Stimulated activated CD8-positive, alpha-beta memory T cell treated with anti-CD3 and anti-CD28 coated beads, Interleukin-12 subunit alpha, Interleukin-12 subunit beta, amount 100 ng/mL, for 1 hour (primary cell): ENCODE measurements around the gene FAM117A.
"Not testable (repeated sequence)": the region's sequence is repeated elsewhere in the genome, so short reads cannot be mapped to it uniquely, and the experiment has no call there.

ENCODE experiments used
- DNase-seq: peaks from one replicate; pipeline ENCODE4 v3.0.0-alpha.2; 2020; ENCODE audit warnings: low read depth

Gene FAM117A

DNA sequence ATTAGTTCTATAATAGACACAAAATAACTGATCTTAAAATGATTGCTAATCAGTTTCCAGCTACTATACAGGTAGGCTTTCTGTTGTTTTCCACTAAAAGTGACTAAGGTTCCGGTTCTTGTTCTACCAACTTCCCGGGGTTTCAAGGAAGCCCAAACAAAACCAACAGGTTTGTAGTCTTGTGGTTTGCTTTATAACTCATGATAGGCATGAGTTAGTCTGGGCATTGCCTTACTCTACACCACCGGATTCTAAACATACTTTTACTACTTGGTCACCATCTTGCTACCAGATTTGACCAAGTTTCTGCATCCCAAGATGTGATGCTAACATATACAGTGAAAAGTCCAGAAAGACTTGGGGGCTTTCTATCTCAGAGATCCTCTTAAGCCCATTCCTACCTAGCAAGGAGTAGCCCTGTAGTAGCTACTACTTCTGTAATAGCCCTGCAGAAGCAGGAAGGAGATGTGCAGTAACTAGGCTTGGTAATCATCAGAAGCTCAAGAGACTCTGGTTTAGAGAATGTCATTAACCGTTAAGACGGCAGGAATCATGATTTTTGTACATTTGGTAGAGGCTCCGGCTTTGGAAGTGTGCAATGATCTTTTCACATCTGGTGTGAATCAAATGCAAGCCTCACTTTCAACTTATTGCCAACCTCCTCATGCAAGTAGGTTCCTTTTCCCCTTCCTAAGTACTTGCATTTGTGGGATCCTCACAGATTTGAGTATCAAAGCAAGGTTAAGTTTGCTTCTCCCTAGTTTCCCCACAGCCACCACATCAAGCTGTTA lies 1.6 kb downstream of the FAM117A start:
- no peak for DNase-seq

DNA sequence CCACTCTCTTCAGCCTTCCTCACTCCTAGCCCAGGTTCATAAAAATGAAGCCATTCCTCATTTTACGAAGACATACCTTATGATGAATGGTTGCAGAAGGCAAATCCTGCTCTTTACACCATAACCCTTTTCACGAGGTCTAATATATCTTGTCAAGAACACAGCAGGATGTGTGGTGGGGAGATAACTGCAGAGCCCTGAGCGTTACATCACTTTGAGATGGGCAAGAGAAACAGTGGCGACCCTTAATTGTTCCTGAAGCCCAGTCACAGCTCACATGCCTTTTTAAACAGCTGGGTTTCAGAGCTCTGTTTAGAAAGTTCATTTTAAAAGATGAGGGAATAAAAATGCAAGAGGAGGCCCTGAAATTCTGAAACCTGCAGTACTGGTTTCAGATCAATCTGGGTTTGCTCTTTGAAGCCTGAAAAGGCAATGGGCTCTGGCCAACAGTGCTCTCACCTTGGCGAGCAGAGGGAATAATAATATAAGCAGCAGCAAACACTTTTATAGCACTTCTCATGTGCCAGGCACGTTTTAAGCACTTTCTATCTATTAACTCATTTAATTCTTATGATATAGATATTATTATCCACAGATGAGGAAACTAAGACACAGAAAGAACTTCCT lies 2.9 kb downstream of the FAM117A start:
- no peak for DNase-seq

DNA sequence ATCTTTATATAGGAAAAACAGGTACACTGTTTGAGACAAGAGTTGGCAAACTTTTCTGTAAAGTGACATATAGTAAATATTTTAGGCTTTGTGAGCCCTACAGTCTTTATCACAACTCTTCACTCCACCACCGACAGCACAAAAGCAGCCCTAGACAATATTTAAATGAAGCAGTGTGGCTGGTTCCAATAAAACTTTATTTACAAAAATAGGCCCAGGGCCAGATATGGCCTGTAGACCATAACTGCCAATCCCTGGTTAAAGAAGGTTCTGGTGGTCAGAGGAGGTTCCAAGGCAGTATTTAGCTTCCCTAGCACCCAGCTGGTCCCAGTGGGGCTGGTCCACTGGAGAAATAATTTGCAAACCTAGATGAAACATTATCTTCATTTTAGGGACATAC lies 3.6 kb downstream of the FAM117A start:
- DNase-seq, result no peak

DNA sequence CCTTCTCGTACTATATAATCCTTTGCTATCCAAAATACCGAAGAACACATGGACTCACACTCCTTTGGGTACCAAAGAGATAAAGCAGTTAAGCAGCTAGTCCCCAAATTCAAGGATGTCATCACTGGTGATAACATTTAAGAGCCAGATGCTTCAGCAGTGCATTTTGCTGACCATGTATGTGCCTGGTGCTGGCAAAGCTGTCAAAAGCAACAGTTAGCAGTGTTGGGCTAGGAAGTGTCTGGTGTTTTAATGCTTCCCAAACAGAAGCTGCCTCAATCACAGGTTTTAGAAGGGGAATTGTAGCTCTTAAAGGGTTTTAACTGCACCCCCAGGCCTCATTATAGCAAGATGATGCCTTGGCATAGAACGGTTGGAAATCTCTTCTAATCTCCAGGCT lies 4.7 kb downstream of the FAM117A start:
- DNase-seq, result no peak

DNA sequence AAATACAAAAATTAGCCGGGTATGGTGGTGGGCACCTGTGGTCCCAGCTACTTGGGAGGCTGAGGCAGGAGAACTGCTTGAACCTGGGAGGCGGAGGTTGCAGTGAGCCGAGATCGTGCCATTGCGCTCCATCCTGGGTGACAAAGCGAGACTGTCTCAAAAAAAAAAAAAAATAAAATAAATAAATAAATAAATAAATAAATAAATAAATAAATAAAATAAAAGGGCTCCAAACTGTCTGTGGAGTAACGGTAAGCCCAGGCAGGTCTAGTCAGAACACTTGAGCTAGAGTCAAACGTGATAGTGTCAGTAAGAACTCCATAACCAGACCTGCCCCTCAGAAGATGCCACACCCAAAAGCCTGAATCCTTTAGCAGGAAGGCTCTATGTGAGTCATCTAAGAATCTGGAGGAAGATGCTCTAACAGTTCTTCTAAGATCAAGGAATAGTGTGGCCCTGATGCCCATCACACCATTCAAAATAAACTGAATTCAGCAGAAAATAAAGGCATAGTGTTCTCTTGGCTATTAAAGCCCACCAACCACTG lies 5.4 kb downstream of the FAM117A start:
- not testable (repeated sequence) for DNase-seq

DNA sequence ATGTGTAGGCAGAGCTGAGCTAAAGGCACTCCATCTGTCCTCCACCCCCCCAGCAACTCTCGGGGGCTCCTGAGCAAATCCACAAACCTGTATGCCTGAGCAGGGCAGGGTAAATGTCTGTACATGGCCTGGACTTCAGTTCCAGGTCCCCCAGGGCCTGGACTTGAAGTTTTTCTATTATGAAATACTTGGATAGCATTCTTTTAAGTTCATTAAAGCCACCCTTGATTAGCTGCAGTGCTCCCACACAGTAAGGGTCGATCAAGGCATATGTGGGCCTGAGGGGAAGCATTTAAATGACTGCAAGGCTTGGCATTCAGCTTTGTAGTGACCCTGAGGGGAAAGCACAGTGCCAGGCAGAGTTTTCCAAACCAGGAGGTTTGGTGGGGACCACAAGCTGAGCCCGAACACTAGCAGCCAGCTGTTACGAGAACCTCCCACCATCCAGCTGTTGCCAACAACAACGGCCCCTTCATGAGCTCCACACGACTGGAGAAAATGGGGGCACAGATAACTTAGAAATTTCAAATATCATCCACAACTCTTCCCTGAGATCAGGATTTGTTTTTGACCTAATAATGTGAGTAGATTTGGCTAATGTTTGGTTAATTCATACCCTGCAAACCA lies 6.7 kb downstream of the FAM117A start:
- DNase-seq, result no peak

DNA sequence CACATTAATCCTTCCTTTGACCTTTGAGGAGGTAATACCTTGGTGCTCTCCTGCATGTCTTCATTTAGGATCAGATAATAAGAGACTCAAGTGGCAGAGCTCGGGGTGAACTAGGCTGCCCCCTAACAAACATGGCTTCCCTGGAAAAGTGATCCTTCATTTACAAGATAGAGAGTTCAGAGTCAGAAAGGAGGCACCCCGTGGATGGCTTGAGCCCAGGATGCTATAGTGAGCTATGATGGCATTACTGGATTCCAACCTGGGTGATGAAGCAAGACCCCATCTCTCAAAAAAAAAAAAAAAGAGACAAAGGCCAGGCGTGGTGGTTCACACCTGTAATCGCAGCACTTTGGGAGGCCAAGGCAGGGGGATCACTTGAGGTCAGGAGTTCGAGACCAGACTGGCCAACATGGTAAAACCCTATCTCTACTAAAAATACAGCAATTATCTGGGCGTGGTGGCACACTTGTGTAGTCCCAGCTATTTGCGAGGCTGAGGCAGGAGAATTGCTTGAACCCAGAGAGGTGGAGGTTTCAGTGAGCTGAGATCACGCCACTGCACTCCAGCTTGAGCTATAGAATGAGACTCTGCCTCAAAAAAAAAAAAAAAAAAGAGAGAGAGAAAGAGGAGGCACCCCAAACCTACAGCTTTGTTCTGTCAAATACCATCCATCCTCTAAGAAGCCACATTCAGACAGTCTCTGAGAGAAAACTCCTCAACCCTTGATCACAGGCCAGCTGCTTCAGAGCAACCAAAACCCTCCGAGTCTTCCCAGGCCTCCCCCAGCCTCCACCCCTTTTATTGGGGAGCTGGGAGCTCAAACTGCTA lies 7.4 kb downstream of the FAM117A start:
- no peak for DNase-seq

DNA sequence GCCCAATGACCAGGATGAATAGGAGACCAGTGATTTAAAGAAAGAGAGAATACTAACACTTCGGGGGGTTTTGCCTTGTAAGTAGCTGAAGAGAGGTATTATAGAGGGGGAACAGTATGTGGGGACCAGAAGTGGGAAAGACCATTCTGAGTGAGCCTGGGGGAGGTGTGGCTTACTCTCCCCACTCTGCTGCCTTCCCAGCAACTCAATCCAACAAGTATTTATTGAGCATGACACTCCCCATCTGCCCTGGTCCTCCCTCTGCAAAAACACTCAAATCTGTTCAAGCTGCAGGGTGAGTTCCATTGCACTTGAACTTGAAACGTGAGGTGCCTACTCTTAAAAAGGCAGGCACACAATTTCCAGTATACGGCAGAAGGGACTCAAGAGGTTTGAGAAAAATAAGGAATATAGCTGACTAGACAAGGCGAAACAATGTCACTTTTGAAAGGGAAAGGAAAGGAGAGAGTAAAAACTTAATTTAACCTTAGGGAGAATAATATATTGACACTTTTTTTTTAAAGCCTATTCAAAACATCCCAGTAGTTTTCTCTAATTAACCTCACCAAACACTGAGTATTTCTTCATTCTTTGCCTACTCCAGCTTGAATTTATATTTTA lies 8.2 kb downstream of the FAM117A start:
- DNase-seq, result no peak

DNA sequence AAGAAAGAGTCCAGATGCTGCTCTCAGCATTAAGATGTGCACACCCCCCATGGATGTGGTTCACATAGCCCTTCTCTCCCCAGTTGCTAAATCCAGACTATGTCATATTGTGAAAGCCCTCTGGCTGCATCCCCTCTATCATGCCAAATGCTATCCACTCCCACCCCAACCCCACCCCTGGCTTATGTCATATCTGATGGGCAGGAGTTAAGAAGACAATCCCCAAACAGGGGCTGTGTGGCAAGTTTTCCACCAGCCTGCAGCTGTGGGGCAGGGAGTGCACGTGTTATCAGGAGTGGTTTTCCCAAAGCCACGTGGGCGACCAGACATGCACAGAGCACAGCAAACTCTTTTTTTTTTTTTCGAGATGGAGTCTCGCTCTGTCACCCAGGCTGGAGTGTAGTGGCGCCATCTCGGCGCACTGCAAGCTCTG lies 10.0 kb downstream of the FAM117A start:
- no peak for DNase-seq

DNA sequence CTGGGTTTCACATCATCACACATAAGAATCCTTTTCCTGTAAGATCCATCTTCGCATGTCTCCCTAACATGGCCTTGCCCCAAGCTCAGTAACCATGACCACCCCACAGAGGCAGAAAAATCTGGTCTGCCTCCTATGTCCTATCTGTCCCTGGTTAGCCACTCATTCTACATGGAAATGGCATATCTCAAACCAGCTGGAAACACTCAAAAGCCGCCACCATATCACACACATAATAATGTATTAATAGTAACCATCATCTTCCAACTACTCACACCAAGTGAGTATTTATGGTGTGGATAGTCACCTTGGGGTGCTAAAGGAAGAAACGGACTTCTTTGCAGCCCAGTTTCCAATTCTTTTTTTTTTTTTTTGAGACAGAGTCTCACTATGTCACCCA lies 11.4 kb downstream of the FAM117A start:
- DNase-seq, result no peak

DNA sequence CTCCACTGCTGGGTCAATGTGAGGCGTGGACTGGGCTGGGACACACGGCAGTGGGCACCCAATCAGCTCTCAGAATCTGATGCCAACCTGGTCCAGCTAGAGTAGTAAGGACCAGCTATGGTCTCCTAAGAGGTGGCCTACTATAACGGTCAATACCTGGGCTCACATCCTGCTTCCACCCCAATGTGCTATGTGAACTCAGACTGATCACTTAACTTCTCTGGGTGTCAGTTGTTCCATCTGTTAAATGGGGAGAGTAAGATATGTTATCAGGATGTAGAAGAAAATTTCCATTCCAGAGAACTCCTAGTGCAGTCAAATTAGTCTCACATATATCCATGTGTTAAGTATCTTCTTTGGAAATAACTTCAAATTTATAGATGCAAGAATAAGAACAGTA lies 14.2 kb downstream of the FAM117A start:
- no peak for DNase-seq

DNA sequence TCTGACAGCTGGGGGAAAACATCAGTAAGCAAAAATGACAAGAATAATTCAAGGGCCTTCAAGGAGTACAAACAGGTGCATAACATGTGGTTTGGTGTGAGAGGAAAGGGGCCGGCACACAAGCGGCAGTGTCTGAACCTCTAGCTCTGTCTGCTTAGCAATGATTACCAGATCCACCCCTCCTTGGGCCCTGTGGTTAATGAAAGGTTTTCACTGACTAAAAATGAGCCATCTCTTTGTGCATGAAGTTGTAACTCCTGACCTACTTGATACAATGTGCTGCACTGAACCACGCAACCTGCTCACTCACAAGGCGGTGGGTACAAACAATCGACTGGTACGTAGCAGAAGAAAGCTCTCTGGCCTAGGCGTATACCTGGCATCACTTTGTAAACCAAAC lies 15.1 kb downstream of the FAM117A start:
- DNase-seq, result no peak

DNA sequence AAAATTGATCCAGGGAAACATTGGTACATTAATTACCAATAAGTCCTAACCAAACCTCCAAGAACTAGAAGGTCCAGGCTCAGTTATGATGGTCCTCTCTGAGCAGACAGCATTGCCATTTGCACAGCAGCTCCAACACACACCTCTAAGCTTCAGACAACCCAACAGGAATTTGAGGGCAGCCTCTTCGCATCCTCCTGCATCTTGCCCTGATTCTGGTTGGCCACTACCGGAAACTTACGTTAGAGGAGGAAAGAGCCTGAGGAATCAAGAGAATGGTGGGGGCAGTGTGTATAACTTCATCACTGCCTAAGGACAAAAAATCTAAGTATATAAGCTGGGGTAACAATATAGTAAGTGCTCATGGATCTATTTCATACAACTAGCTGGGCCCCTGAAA lies 15.7 kb downstream of the FAM117A start:
- DNase-seq, result no peak

DNA sequence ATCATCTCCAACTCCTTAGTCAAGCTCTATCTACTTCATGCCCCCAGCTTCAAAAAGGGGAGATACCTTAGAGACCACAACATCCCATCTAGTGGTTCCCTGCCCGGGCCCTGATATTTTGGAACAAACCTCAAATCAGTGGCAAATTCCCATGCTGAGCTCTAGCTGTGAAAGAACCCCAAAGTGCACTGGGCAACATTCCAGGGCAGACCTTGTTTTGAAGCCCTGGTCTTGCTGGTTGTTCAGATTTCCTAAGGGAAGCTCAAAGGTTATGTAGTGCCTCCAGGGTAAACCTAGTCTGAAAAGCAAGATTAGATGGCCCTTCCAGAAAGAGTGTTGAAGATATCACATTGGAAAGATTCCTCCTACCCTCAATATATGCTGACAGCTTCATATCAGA lies 16.3 kb downstream of the FAM117A start:
- no peak for DNase-seq

DNA sequence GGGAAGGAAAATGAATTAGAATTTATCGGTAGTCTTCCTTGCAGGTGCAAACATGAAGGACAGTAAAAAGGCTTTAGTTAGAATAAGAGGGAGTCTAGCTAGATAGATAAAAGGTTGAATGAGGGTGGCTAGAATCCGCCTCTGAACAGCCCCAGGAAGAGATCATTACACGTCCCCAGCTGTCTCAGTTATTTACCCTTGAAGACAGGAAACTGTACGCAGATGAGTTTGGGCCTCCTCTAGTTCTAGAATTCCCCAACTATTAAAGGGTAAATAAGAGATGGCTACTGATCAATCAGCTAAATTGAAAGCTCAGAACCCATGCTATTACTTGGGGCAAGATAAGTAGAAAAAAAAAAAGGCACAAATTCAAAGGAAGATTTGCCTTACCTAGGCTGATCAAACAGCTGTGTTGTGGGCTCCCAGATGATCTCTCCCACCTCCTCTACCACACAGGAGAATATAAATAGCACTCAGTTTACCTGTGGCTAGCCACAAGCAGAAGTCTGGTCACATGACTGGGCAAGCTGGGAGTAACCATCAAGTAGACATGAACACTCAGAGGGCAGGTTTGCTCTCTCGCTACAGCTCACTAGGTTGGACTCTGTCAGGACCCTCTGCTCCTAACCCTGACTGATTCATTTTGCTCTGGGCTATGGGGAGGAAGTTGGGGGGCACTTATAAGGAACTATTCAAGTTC lies 17.0 kb downstream of the FAM117A start:
- no peak for DNase-seq

DNA sequence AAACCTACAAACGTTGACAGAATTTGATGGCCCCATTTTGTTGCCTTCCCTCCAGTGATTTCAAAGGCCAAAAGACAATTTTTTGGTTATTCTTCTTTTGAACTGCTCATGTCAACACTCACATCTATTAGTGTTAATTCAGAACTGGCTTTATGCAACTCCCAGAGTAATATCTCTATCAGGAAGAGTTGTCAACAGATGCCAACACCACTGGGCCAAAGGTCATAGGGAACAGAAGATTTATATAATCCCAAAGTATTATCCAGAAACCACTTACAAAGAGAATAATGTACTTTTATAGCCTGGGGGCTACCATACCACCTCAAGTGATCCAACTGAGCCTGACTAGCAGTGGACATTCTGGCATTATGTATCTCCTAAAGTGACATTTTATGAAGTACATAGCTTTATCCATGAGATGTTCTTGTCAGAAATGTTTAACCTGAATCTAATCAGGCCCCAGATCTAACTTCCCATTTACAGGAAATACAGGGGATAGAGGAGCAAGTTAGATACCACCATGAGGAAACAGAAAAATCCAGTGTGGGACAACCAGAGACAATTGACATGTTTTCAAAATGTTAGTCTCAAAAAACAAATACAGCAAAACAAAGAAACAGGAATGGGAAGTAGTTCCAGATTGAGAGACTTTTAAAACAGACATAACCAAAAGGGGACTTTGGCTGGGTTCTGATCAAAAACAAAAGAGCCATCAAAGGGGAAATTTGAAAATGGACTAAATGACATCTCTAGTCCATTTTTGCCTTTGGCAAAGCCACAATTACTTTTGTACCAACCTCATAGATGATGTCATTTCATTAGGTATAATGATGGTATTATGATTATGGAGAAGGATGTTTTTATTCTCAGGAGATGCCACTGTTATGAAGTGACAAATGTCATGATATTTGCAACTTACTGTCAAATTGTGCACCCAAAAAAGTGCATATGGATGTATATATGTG lies 18.5 kb downstream of the FAM117A start:
- no peak for DNase-seq

DNA sequence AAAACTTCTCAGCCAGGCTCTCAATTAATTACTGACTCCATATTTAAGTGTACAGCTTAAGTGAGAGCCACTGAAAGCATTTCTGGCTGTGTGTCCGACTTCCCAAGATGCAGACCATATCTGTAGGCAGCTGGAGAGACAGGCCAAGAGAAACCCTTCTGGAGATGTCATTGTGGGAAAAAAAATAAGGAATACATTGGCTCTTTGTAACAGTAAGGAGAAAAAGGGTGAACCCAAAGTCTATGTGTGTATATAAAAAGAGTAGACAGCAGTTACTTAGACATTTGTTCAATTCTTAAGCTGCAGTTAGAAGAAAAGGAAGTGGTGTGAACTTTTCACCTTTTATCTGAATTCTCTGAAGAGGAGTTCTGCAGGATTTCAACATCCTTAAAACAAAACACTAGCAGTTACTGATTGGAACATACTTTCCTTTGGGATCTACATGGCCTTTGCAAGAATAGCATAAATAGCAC lies 21.7 kb downstream of the FAM117A start:
- no peak for DNase-seq

DNA sequence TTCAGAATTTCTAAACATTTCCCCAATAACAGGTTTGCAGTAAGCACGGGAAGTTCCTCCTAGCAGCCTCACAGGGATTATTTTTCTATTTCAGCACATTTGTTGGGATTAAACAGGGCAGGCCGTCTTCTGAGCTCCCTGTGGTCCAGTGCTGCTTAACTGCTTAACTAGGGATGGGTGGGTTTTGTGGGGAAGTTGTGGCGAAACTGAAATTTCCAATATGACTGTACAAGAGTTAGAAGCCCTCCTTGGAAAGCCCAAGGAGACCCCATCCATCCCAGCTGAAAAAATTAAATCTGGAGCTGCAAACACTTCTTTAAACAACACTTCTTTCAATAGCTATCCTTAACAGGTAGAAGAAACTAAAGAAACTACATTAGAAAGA lies 22.2 kb downstream of the FAM117A start:
- DNase-seq, result no peak

DNA sequence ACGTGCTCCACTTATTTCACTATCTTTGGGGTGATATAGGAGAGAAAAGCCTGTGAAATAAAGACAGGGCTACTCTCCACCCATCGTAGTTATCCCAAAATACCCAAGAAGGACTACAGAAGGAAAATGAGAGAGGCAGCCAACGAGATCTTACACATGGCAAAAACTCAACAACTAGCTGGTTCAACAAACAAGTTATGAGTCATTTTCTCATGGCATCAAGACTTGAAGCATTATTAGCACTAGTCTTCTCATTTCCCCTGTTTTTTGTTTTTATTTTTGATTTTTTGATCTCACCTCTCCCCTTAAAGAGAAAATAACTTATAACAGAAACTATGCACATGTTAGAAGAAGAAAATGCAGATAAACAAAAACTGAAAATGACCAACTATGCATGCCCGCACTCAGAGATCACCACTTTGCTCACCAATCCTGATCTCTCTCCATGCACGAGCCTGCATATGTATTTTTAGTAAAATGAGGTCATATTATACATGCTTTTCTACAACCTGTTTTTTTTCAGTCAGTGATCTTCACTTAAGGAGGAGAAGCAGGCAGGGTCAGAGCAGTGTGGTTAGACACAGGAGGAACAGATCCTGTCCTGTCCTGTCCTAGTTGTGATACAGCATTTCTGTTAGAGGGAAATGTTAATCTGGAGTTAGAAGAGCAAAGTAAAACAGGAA lies 22.8 kb downstream of the FAM117A start:
- no peak for DNase-seq
